SK-MEL-5 (cell line): ENCODE measurements around the gene COL4A3. TPM values are rescaled to one million over a fixed set of nuclear protein-coding genes. Genes with fewer than 3 reads are reported as not detected.

Experiments used
- DNase-seq: peaks from one replicate; pipeline ENCODE4 v3.0.0-alpha.2; 2016; ENCODE audit warnings: low read depth, low spot score
- in situ Hi-C: cut with HindIII; loops from 2 replicates; pipeline ENCODE4 v1.10.0; 2016; ENCODE audit warnings: low sequenced_read_pairs, high pct_unique_total_duplicates, low pct_unique_long_range_greater_than_20kb
- total RNA-seq: library from RNA; depleted of rRNA; stranded (reverse); fragments of >200 nt; shearing (Covaris generic); gene quantifications from 2 replicates; pipeline ENCODE4 v1.2.3, GENCODE V29; 2014

The COL4A3 gene
- total RNA-seq, 1 experiment from 2014 or later = not detected

DNA sequence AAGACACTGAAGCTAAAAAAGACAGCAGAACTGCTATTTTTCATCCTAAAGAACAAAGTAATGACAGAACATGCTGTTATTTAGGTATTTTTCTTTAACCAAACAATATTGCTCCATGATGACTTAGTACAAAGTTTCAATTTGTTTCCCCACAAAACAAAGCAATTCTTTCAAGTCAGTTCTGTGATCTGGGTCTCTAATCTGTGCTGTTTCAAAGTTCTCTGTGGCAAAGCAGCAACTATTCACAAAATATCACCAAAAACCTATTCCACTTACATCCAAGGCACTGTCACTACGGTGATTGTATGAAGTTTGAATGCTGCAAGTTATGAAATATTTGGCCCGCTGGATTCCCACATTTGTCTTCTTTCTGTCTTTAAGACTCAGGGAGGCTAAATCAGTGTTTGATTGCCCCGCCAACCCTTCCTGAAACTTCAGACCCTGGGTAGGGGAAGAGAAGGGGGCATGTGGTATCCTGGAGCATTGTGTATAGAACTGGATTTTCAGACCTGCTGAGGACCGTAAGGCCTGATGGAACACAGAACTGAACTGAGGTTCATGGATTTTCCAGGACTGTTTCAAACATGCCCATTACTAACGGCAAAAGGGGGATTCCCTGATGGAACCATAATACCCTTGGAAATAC lies 147.6 kb downstream of the COL4A3 start:
- in situ Hi-C loops = no loop called here

GRCh38 chr2:227312579-227312978 lies 148.2 kb downstream of the COL4A3 start:
- in situ Hi-C loops = no loop called here
- DNase-seq = no peak

More for the DNA sequence above, 147.6 kb downstream of the COL4A3 start:
- DNase-seq = no peak

DNA sequence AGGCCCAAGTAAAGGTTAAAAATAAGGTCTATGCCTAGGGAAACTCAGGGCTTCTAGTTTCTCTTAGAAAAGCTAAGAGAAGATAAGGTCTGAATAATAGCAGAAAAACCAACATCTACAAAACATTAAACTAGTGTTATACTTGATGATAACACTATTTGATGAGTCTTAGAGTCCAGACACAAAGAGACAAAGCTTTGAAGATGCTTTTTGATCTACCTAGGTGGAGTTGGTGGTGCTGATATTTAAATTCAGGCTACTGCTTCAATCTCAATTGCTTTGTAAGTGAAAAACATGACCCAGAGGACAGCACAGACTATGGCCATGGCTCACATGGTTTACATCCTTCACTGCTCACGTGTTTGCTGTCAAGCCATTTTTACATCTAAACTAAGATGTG lies 148.9 kb downstream of the COL4A3 start:
- in situ Hi-C loops = no loop called here

GRCh38 chr2:227317834-227318233 lies 153.4 kb downstream of the COL4A3 start:
- in situ Hi-C loops = no loop called here
- no peak for DNase-seq

More for the DNA sequence above, 148.9 kb downstream of the COL4A3 start:
- no peak for DNase-seq

- no peak for DNase-seq
- in situ Hi-C loops = no loop called here
These were observed 156.1 kb downstream of the COL4A3 start for GRCh38 chr2:227320305-227321094.

DNA sequence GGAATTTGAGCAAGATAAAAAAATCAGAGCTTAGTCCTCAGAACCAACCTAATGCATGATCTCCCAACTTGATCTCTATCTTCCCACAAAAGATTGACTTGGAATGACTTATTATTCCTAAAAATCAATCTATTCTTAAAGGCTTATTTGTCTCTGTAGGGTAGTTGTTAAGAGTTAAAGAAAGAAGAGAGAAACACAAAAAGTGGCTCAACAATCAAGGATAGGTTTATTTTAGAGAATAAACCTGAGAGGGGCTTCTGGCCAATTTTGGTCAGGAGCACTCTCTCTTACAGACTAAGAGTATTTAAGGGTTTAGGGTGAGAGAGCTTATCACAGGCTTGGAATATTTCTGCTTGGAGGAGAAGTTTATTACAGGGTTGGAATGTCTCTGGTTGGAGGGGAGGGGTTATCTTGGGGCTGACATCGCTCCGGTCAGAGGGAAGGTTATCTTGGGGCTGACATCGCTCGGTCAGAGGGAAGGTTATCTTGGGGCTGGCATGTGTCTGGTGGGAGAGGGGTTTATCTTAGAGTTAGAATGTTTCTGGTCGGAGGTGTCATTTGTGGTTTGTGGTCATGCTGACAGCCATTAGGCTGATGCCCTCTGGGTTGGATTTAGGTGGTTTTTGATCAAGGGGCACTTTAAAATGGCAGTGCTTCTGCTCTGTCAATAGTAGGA lies 158.2 kb downstream of the COL4A3 start:
- no peak for DNase-seq
- in situ Hi-C loops = no loop called here

GRCh38 chr2:227323818-227324217 lies 159.4 kb downstream of the COL4A3 start:
- in situ Hi-C loops = no loop called here
- no peak for DNase-seq

GRCh38 chr2:227324642-227324994 lies 160.2 kb downstream of the COL4A3 start:
- DNase-seq = no peak

DNA sequence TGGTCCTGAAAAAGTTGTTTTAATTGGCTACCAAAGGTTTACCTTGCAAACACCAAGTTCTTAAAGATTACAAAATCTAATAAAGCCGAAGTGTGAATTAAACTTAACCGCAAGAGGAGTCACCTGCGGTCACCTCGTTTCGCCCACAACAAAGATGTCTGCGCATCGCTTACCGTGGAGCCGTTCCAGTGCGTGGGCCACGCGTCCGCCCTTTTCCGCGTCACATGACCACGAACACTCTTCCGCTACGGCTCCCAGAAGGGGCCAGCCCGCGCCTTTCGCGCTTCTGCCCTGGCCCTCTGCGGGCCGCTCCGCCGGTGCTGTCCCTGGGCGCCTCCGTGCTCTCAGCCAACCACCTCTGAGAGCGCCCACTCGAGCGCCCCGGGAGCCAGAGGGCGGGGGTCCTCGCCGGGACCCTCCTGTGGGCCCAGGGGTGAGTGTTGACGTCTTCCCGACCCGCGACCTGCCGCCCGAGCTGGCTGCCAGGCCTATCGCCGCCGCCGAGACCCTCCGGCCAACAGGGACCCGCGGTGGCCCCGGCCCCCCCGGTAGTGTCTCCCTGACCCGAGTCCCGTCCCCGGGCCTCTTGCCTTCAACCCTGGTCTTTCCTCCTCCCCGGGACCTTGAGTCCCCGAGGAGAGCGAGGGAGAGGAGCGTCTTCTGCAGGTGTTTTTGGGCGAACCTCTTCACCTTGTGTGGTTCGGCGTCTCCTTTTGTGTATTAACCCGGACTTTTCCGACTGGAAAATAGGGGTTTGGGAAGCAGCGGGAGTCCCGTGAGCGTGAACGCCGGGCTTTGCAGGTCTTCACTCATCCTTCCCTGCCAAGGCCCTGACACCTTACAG lies 160.8 kb downstream of the COL4A3 start, which contains the start of gene MFF:
MFF (plus strand) TSS at position 257 of the 844 bp plus-strand sequence. CDS start 5,415 bp downstream, outside the sequence.
- in situ Hi-C loops = no loop called here
- peak; percentile 93 for DNase-seq

More at GRCh38 chr2:227324642-227324994, 160.2 kb downstream of the COL4A3 start:
- in situ Hi-C loops = no loop called here

DNA sequence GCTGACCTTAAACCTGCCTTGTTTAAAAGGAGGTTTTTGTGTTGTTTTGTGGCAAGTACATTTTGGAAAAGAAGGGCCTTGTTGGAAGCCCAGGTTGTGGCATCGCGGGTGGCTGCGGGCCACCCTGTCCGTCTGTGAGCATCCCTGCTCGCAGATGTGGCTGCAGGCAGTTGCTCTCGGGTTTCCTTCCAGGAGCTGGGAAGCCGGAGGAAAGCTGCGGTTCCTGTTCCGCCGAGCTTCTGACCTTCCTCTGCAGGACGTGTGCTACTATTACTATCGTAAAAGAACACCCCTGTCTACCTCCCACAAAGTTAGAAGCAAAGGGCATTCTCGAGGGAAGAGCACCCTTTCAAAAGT lies 161.4 kb downstream of the COL4A3 start:
- DNase-seq = peak; percentile 26
- in situ Hi-C loops = no loop called here

DNA sequence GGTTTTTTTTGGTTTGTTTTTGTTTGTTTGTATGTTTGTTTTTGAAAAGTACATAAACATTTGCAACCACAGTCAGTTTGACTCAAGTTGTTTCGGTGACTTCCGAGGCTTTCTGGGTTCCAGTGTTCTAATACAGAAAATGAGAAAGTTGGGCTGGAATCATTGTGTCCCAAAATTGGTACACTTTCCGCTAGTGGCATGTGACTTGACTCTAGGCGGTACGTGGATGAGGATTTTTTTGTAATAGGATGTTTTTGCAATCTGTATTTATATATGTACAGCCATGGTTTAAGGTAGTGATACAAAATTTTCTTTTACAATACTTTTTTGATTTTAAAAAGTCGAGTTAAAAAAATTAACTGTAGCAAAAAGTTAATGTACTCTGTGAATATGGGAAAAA lies 162.4 kb downstream of the COL4A3 start:
- no peak for DNase-seq
- in situ Hi-C loops = no loop called here

- in situ Hi-C loops = no loop called here
- DNase-seq = peak; percentile 43
These were observed 171.3 kb downstream of the COL4A3 start for GRCh38 chr2:227335713-227336112.

DNA sequence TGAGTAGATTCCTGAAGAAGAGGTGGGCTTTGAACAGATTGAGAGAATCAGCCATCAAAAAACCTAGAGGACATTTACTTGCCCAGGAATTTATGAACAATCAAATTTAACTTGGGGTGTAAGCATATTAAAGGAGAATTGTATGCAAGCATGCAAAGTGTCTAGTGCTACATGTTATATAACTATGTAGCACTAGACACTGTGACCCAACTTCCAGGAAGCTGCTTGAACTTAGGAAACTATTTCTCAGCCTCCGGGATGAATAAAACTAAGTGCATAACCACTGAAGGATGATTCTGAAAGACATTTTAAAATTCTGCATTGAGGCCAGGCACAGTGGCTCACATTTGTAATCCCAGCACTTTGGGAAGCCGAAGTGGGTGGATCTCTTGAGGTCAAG lies 173.0 kb downstream of the COL4A3 start:
- no peak for DNase-seq
- in situ Hi-C loops = no loop called here

GRCh38 chr2:227339098-227339599 lies 174.7 kb downstream of the COL4A3 start:
- in situ Hi-C loops = no loop called here
- no peak for DNase-seq

DNA sequence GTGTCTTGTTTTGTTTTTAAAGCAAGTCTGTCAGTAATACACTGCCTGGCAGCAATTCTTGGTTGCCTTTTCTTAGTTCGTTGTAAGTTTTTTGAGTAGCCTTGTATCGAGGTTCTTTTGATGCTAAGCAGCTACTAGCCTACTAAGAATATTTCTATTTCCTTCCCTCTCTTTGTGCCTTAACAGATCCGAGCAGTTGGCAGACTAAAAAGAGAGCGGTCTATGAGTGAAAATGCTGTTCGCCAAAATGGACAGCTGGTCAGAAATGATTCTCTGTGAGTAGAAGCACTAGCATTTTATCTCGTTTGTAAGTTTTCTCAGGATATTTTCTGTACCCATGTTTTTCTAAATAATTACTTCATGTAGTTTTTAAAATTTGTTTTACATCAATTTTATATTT lies 175.7 kb downstream of the COL4A3 start:
- DNase-seq = no peak
- in situ Hi-C loops = no loop called here

- DNase-seq = no peak
- in situ Hi-C loops = no loop called here
These were observed 177.1 kb downstream of the COL4A3 start for GRCh38 chr2:227341553-227341952.

DNA sequence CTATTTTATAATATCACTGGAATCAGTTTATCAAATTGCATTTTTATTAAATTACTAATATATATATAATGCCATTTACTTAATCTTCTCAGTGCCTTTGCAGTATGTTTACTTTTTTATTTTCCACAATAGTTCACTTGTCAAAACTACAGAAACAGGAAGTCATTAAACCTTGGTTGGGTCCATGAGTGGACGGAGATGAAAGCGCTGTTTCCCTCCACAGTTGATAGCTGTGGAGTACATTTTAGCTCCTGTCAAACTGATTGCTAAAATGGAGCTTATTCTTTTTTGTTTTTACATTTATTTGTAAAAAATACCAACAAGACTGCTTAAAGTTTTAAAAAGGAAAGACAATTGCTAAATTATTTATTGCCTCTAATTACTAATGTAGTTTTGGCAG lies 179.8 kb downstream of the COL4A3 start:
- DNase-seq = no peak

DNA sequence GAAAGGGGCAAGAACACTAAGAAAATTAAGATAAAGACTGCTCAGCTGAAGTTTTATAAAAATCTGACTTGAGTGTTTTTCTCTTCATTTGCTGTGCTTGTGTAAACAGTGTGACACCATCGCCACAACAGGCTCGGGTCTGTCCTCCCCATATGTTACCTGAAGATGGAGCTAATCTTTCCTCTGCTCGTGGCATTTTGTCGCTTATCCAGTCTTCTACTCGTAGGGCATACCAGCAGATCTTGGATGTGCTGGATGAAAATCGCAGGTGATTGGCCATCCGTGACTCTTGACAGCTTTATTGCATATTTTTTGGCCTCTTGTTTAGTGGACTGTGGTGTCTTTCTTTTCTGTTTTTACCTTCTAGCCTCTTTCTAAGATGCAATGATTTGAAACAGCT lies 182.7 kb downstream of the COL4A3 start:
- in situ Hi-C loops = no loop called here
- DNase-seq = no peak

More for the DNA sequence above, 179.8 kb downstream of the COL4A3 start:
- in situ Hi-C loops = no loop called here
